Psoas muscle (tissue), 8 donors: Measurements from ENCODE around the gene NEK2. TPM values are rescaled to one million over a fixed set of nuclear protein-coding genes. Genes with fewer than 3 reads are reported as not detected.

Experiments
- ATAC-seq, 4 donors: fragments of 200-7000 bp; cut with Tn5 transposase; one replicate each; pipeline ENCODE4 v1.9.1; 2020; ENCODE audit warnings: moderate library complexity in 3 of 4, mild to moderate bottlenecking in 2 of 4
- DNase-seq, 2 donors: peaks; one replicate each; pipeline ENCODE4 v3.0.0-alpha.2; 2020
- H3K27ac ChIP-seq: fragments of 200-600 bp; one replicate; pipeline ENCODE4 v1.8.0; 2022
- H3K27me3 ChIP-seq, 3 donors: fragments of 200-600 bp in 1 of 3; one replicate each; pipeline versions ENCODE4 v1.6.1 to v1.8.0; 2013 to 2022; ENCODE audit warnings: low read length in 2 of 3, mild to moderate bottlenecking in 2 of 3, moderate library complexity in 1 of 3; ENCODE audit not compliant: insufficient read depth in 3 of 3
- H3K36me3 ChIP-seq, 2 donors: fragments of 200-600 bp in 1 of 2; one replicate each; pipeline versions ENCODE4 v1.6.1 to v1.8.0; 2013 to 2022; ENCODE audit warnings: low read depth in 1 of 2, mild to moderate bottlenecking in 1 of 2, moderate library complexity in 1 of 2; ENCODE audit not compliant: insufficient read depth in 1 of 2
- H3K4me1 ChIP-seq: fragments of 200-600 bp; one replicate; pipeline ENCODE4 v1.8.0; 2022
- H3K4me3 ChIP-seq: fragments of 200-600 bp; one replicate; pipeline ENCODE4 v1.8.0; 2022; ENCODE audit warnings: mild to moderate bottlenecking
- H3K9me3 ChIP-seq: fragments of 200-600 bp; one replicate; pipeline ENCODE4 v1.8.0; 2022
- WGBS, 3 donors: extraction: QIAGEN DNeasy Blood & Tissue Kit; methylation state at CpG; one replicate each; pipeline versions ENCODE4 v1.1.6 to v1.1.7; 2013; 5-methylcytosine and 5-hydroxymethylcytosine counted together
- intact Hi-C, 2 donors: fragments of 100-400 bp; cut with DNase I; formaldehyde crosslinking; loops; one replicate each; pipeline versions ENCODE4 v1.11.0 to v1.14.2; 2022
- polyA plus RNA-seq, 3 donors: library from polyadenylated mRNA; stranded (reverse); fragments of 200-250 nt; gene quantifications; one replicate each; pipeline ENCODE4 v1.2.3, GENCODE V29; 2013
- total RNA-seq, 4 donors: library from RNA; stranded (reverse); fragmentation: NEBNext Ultra II Directional in 2 of 4; extraction: Animal tissue kit (Norgen Biotek cat#: 25700) in 2 of 4; gene quantifications; one replicate each; pipeline versions ENCODE4 v1.2.1 to v1.2.4, GENCODE V29; 2021 to 2023
- TF ChIP-seq, protein P1 (sequence below): fragments of 200-600 bp; IDR thresholded peaks from one replicate; pipeline ENCODE4 v1.8.0; 2022; ENCODE audit warnings: antibody characterized with exemption
- donor health status: healthy with polysubstance abuse.
- donor health status: DM: no; HTN: no; CAD: no; lungs with moderate emphysema.
- donor health status: Bipolar disorder and iron deficiency.
- donor health status: healthy.
- donor health status: DM: yes; HTN: yes; CAD: no.
- donor health status: DM: no; HTN: no; CAD: no.
- donor health status: DM: no; HTN: no; CAD: no.
- donor health status: DM: yes; HTN: yes; CAD: no.

Gene NEK2
- total and polyA plus RNA-seq, 7 donors, result 0.03 to 0.04 TPM; not detected in 5

- Histone ChIP-seq H3K4me3 (no peak overlapping the region), H3K4me1 (no peaks in the 10 kb centered on the region), H3K36me3 (no peaks in the 10 kb centered on the region), H3K27me3 (no peaks in the 10 kb centered on the region), H3K27ac (no peak overlapping the region), H3K9me3 (no peaks in the 10 kb centered on the region)
- ATAC-seq (no peak), DNase-seq (no peak)
- intact Hi-C loops, result no loop called here
- WGBS, 3 donors, result 83 to 89% (median 87%) methylated on average over 3 of the region's 3 CpGs
- TF ChIP-seq, protein P1, sequence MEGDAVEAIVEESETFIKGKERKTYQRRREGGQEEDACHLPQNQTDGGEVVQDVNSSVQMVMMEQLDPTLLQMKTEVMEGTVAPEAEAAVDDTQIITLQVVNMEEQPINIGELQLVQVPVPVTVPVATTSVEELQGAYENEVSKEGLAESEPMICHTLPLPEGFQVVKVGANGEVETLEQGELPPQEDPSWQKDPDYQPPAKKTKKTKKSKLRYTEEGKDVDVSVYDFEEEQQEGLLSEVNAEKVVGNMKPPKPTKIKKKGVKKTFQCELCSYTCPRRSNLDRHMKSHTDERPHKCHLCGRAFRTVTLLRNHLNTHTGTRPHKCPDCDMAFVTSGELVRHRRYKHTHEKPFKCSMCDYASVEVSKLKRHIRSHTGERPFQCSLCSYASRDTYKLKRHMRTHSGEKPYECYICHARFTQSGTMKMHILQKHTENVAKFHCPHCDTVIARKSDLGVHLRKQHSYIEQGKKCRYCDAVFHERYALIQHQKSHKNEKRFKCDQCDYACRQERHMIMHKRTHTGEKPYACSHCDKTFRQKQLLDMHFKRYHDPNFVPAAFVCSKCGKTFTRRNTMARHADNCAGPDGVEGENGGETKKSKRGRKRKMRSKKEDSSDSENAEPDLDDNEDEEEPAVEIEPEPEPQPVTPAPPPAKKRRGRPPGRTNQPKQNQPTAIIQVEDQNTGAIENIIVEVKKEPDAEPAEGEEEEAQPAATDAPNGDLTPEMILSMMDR, result no peak
Measured at GRCh38 chr1:211623515-211623914, 51.9 kb downstream of the NEK2 start.

GRCh38 chr1:211621447-211622198 lies 53.8 kb downstream of the NEK2 start:
- H3K36me3 ChIP-seq, result no peaks in the 10 kb centered on the region
- H3K9me3 ChIP-seq, result no peaks in the 10 kb centered on the region
- H3K4me3 ChIP-seq, result no peak overlapping the region
- no peak overlapping the region for H3K27ac ChIP-seq
- no peaks in the 10 kb centered on the region for H3K27me3 ChIP-seq
- ATAC-seq (no peak), DNase-seq (no peak)
- WGBS, 3 donors, result 49 to 64% (median 52%) methylated on average over 9 of the region's 9 CpGs
- intact Hi-C loops, result no loop called here
- TF ChIP-seq, protein P1, result no peak
- H3K4me1 ChIP-seq, result no peaks in the 10 kb centered on the region

DNA sequence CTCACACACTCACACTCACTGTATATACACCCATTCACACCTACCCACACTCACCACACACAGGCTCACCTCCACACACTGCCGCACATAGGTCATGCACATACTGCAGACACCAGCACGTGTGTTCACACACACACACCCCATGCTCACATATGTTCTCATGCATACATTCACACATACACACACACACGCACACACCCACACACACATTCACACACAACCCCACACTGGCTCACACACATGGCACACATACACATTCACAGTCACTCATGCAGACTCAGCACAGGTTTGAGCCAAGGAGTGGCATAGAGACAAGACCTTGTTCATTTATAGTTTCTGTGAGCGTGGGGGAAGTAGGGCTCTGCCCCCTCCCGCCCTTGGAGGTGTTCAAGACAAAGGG lies 55.3 kb downstream of the NEK2 start:
- H3K9me3 ChIP-seq, result no peaks in the 10 kb centered on the region
- H3K36me3 ChIP-seq, result no peaks in the 10 kb centered on the region
- no peaks in the 10 kb centered on the region for H3K4me1 ChIP-seq
- H3K4me3 ChIP-seq, result no peak overlapping the region
- H3K27ac ChIP-seq, result no peak overlapping the region
- WGBS, 3 donors, result 85 to 91% (median 88%) methylated on average over 5 of the region's 5 CpGs
- intact Hi-C loops, result no loop called here
- TF ChIP-seq, protein P1, result no peak
- no peaks in the 10 kb centered on the region for H3K27me3 ChIP-seq
- no peak for ATAC-seq
- no peak for DNase-seq

GRCh38 chr1:211619033-211619996 lies 56.1 kb downstream of the NEK2 start:
- Histone ChIP-seq H3K4me1 (no peaks in the 10 kb centered on the region), H3K27me3 (no peaks in the 10 kb centered on the region), H3K9me3 (no peaks in the 10 kb centered on the region), H3K4me3 (no peak overlapping the region), H3K27ac (no peak overlapping the region), H3K36me3 (no peaks in the 10 kb centered on the region)
- intact Hi-C loops, result no loop called here
- DNase-seq, result no peak
- WGBS, 3 donors, result 79 to 82% (median 81%) methylated on average over 8 of the region's 8 CpGs
- TF ChIP-seq, protein P1, result no peak
- ATAC-seq, result no peak
